ENCODE results near the gene MAP3K1.

DNA sequence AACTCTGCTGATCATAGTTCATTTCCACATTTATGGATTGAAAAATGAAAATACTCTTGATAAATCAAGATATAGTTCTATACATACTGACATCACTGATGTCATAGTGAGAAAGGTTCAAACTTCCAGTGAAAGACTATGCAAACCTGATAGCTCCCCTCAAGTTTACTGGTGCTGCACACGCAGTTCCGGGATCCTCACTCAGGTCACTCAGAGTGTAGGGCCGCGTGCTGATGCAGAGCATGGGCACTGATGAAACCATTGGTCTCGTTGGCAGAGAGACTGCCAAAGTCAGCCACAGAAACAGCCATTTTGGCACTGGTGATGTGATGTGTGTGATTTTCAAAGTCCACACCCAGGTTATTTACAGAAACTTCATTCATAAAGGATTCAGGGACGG is 107.6 kb downstream of the MAP3K1 start:
- TF ChIP-seq CTCF (IDR thresholded peaks at IDR 0.05) = no peak
- no peak for TF ChIP-seq ZFX (IDR thresholded peaks at IDR 0.05; ENCODE audit: borderline replicate concordance)
